Hematopoietic multipotent progenitor cell treated with erythropoietin and hydrocortisone succinate and interleukin-3 and kit ligand, for 17 days (in vitro differentiated cells): ENCODE results near the gene WDR5.

ENCODE experiments used
- DNase-seq: peaks from one replicate; pipeline ENCODE4 v3.0.0-alpha.2; 2015; ENCODE audit warnings: low spot score

Gene WDR5

GRCh38 chr9:134188386-134189144 is 52.7 kb downstream of the WDR5 start:
- DNase-seq: no peak

GRCh38 chr9:134189145-134189469 is 53.2 kb downstream of the WDR5 start:
- no peak for DNase-seq

- DNase-seq: no peak
Measured at GRCh38 chr9:134189470-134190231, 53.8 kb downstream of the WDR5 start.

- DNase-seq: no peak
Measured at GRCh38 chr9:134190232-134191121, 54.6 kb downstream of the WDR5 start.

GRCh38 chr9:134191455-134192209 is 55.8 kb downstream of the WDR5 start:
- DNase-seq: no peak

GRCh38 chr9:134192311-134192950 is 56.5 kb downstream of the WDR5 start:
- DNase-seq: no peak

- DNase-seq: no peak
Measured at GRCh38 chr9:134192951-134193731, 57.3 kb downstream of the WDR5 start.

- DNase-seq: no peak
Measured at GRCh38 chr9:134193912-134194535, 58.1 kb downstream of the WDR5 start.

GRCh38 chr9:134195558-134195957 is 59.7 kb downstream of the WDR5 start:
- DNase-seq: no peak

- no peak for DNase-seq
Measured at GRCh38 chr9:134196911-134197310, 61.0 kb downstream of the WDR5 start.

GRCh38 chr9:134198791-134199190 is 62.9 kb downstream of the WDR5 start:
- DNase-seq: no peak

GRCh38 chr9:134200730-134201129 is 64.8 kb downstream of the WDR5 start:
- DNase-seq: no peak

- DNase-seq: no peak
Measured at GRCh38 chr9:134203224-134203623, 67.3 kb downstream of the WDR5 start.

GRCh38 chr9:134204041-134204440 is 68.2 kb downstream of the WDR5 start:
- no peak for DNase-seq

GRCh38 chr9:134204991-134205578 is 69.2 kb downstream of the WDR5 start:
- no peak for DNase-seq

GRCh38 chr9:134205672-134206310 is 69.9 kb downstream of the WDR5 start:
- DNase-seq: no peak

GRCh38 chr9:134206311-134207300 is 70.7 kb downstream of the WDR5 start:
- DNase-seq: no peak

- DNase-seq: no peak
Measured at GRCh38 chr9:134208310-134208841, 72.5 kb downstream of the WDR5 start.
